SK-N-MC (cell line): ENCODE measurements around the gene CRKL.

ENCODE experiments used
- DNase-seq: peaks from one replicate; pipeline ENCODE4 v3.0.0-alpha.2; 2011; ENCODE audit warnings: low read depth, low spot score
- H3K27ac ChIP-seq: fragments of 200-600 bp; sonication (generic); 2 replicates; pipeline ENCODE4 v1.5.1; 2016; ENCODE audit warnings: mixed run types
- H3K36me3 ChIP-seq: fragments of 200-600 bp; sonication (generic); 2 replicates; pipeline ENCODE4 v1.6.1; 2017; ENCODE audit warnings: antibody characterized with exemption, low read length, mixed read lengths; ENCODE audit not compliant: insufficient read depth
- H3K4me3 ChIP-seq: fragments of 200-600 bp; sonication (generic); 2 replicates; pipeline ENCODE4 v1.5.1; 2016
- H3K9ac ChIP-seq: fragments of 200-600 bp; sonication (generic); 2 replicates; pipeline ENCODE4 v1.8.0; 2017; ENCODE audit warnings: mixed run types, mixed read lengths; ENCODE audit not compliant: insufficient read length
- H3K9me3 ChIP-seq: fragments of 200-600 bp; sonication (generic); 2 replicates; pipeline ENCODE4 v1.6.1; 2017; ENCODE audit warnings: low read depth, mild to moderate bottlenecking, antibody characterized with exemption, low read length, moderate library complexity, mixed read lengths
- EZH2 ChIP-seq: fragments of 200-600 bp; sonication (generic); IDR thresholded peaks from one replicate; pipeline ENCODE4 v1.6.1; 2017; ENCODE audit warnings: antibody characterized with exemption
- FOXP2 ChIP-seq: optimal IDR thresholded peaks from 2 replicates; pipeline ENCODE3; 2011; ENCODE audit warnings: mild to moderate bottlenecking, moderate library complexity; ENCODE audit not compliant: insufficient read depth; ENCODE audit errors: extremely low read length, control extremely low read depth
- POLR2AphosphoS5 ChIP-seq: IDR thresholded peaks from 2 replicates; pipeline ENCODE4 v1.6.1; 2012; ENCODE audit warnings: mild to moderate bottlenecking, low read depth, low read length, borderline replicate concordance

The CRKL gene

DNA sequence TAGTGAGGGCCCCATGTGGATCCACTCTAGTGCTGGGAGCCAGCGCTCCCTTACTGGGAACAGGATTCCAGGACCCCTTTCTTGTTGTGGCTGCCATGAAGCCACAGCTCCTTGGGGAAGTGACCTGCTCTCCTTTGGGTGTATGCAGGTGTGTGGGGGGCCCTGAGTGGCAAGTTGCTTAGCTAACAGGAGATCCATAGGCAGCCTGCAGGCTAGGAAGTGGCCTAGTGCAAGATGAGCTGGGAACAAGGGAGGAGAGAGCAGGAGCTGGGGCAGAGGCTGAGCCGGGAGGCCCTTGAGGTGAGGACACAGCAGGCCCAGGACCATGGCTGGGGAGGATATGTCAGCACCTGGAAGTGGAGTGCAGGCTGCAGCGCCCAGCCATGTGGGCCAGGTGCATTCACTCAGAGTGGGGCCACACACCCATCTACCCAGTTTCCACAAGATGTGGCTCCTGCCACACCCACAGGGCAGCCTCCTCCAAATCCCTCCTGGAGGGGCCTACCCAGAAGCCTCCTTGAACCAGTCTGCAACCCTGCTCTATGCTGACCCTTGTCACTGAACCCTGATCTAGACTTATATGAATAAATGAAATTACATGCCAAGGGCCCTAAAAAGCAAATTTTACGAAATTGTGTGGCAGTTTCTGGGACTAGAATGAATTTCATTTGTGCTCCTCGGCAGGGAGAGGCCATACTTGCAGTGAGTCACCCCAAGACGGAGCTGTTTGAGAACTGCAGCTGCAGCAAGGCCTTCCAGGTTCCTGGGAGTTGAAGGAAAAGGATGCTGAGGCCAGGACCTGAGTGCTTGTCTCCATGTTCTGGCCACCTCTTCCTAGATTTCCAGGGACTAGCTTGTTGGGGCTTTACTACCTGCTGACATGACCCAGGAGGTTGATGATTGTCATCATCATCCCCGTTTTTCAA lies 81.5 kb downstream of the CRKL start:
- peaks cover 15% of the 10 kb centered on the region; the same call in 1 of the 2 replicates for H3K36me3 ChIP-seq

GRCh38 chr22:20999350-21000206 lies 82.4 kb downstream of the CRKL start:
- Histone ChIP-seq H3K4me3 (peak overlapping the region; percentile 89), H3K36me3 (peaks cover 15% of the 10 kb centered on the region; the same call in 1 of the 2 replicates), H3K9ac (no peak overlapping the region), H3K9me3 (no peaks in the 10 kb centered on the region), H3K27ac (0 out of 2 replicates have a peak overlapping the region, but pooled peaks have one; percentile 1)
- TF ChIP-seq EZH2 (no peak), POLR2AphosphoS5 (no peak)
- DNase-seq, result no peak

More for the DNA sequence above, 81.5 kb downstream of the CRKL start:
- Histone ChIP-seq H3K27ac (0 out of 2 replicates have a peak overlapping the region, but pooled peaks have one; percentile 1), H3K9ac (no peak overlapping the region), H3K9me3 (no peaks in the 10 kb centered on the region), H3K4me3 (no peak overlapping the region)
- no peak for DNase-seq
- no peak for TF ChIP-seq FOXP2
- TF ChIP-seq EZH2, result no peak
- peak; percentile 72 for TF ChIP-seq POLR2AphosphoS5

- peak overlapping the region; percentile 86 for H3K9ac ChIP-seq
- H3K4me3 ChIP-seq, result peak overlapping the region; percentile 89
- H3K9me3 ChIP-seq, result no peaks in the 10 kb centered on the region
- H3K27ac ChIP-seq, result no peak overlapping the region
- H3K36me3 ChIP-seq, result peaks cover 15% of the 10 kb centered on the region; the same call in 1 of the 2 replicates
- TF ChIP-seq EZH2, result no peak
- no peak for TF ChIP-seq FOXP2
- no peak for TF ChIP-seq POLR2AphosphoS5
- no peak for DNase-seq
Measured at GRCh38 chr22:21000207-21000986, 83.2 kb downstream of the CRKL start.

DNA sequence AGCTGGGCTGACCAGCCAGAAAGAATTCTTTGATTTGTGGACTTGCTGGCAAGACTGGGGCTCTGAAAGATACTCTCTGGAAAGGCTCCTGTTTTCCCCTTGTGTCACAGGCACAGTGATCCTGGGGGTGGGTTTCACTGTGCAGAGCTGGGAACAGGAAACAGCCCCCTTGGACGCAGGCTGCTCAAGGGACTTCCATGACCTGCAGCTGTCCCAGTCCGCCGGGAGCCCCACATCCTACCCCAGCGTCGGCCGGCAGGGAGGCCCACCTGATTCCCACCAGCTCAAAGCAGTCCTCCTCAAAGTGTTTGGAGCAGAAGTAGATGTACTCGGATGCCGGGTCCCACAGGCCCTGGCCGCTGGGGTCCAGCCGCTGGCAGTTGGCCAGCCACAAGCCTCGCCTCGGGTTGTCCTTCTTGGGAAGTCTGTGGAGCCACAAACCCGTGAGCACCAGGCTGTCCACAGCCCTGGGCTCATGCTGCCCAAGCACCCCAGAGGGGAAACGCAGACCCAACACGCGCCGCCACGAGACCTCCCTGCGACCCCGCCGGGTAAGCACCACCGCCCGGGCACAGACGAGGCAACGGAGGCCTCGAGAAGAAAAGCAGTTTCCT lies 83.9 kb downstream of the CRKL start:
- Histone ChIP-seq H3K36me3 (peaks cover 15% of the 10 kb centered on the region; the same call in 1 of the 2 replicates), H3K9ac (peak overlapping the region; percentile 86), H3K4me3 (peak overlapping the region; percentile 89), H3K27ac (peak overlapping the region; percentile 89), H3K9me3 (no peaks in the 10 kb centered on the region)
- no peak for DNase-seq
- TF ChIP-seq POLR2AphosphoS5 (no peak), FOXP2 (no peak), EZH2 (no peak)

GRCh38 chr22:21001601-21002325 lies 84.6 kb downstream of the CRKL start, which contains the start of gene THAP7:
THAP7 (minus strand) TSS chr22:21002118; CDS start chr22:21001911, 207 bp downstream.
- TF ChIP-seq FOXP2 (no peak), POLR2AphosphoS5 (peak; percentile 90)
- Histone ChIP-seq H3K9ac (peak within 1 kb of the TSS; percentile 86), H3K9me3 (no peaks in the 10 kb centered on the region), H3K27ac (peak within 1 kb of the TSS; percentile 89), H3K36me3 (peaks cover 15% of the 10 kb centered on the region; the same call in 1 of the 2 replicates), H3K4me3 (peak within 1 kb of the TSS; percentile 89)
- DNase-seq, result peak; percentile 68
